HG02852 (cell line): ENCODE results near the gene NID1.
A peak's percentile ranks its signal among the peaks of the same experiment; 100 is the strongest.
"Not testable (repeated sequence)": the region's sequence is repeated elsewhere in the genome, so short reads cannot be mapped to it uniquely, and the experiment has no call there.

Source experiments
- ATAC-seq: cut with Tn5 transposase; IDR thresholded peaks from one replicate; pipeline ENCODE4 v1.9.1; 2021; ENCODE audit warnings: mild to moderate bottlenecking, moderate library complexity; ENCODE audit not compliant: unreplicated experiment

NID1 gene

DNA sequence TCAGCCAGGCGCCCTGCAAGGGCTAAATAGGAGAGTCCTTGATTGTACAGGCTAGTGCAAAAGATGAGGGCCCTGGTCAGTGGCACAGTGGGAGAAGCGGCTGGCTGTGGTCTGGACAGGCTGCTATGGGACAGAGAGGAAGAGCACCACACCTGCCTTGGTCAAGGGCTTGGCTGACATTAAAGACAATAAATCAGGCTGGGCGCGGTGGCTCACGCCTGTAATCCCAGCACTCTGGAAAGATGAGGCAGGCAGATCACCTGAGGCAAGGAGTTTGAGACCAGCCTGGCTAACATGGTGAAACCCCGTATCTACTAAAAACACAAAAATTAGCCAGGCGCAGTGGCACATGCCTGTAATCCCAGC lies 62.9 kb downstream of the NID1 start:
- ATAC-seq = no peak

- no peak for ATAC-seq
Observed at GRCh38 chr1:236000781-236001180, 64.1 kb downstream of the NID1 start.

DNA sequence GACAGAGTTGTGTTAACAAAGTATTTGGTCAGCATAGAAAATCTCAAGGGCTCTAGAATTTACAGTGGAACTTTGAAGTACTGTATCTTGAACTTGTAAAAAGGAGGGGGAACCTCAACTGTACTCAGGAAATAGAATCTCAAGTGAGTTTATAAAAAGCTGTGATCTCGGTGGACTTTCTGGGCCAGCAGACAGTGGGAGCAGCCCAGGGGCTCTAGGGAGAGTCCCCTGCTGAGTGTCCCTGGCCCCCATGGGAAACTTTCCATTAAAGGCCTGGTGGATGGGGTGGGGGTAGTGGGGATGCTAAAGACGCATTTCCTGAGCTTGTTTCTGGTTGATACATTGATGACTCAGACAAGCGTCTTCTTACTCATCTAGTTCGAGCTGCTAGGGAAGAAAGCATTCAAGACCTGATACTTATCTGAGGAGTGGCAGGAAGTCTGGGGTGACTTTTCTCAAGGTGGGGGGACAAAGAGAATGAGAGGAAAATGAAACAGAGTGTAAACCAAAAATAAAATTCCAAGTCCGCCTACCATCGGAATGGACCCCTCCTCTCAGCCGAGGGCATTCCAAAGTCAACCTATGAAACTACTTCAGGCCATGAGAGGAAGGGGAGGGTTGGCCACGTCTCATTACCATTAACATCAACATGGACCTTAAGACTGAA lies 65.5 kb downstream of the NID1 start:
- ATAC-seq = peak; percentile 78

DNA sequence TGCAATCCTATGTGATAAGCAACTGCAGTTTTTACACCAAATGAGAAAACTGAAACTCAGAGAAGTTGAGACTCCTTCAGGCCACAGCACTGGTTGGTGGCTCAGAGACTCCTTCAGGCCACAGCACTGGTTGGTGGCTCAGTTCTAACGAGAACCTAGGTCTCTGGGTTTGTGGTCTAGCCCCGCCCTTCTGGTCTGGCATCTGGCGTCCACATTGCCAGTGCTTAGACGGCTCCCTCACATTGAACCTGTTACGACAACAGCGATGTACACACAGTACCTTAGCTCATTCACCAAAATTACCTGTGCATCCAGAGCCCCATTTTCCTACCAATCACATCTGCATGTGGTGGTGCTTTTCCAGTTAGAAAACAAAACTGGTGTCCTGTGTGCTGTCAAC lies 66.1 kb downstream of the NID1 start:
- ATAC-seq = peak; percentile 25

DNA sequence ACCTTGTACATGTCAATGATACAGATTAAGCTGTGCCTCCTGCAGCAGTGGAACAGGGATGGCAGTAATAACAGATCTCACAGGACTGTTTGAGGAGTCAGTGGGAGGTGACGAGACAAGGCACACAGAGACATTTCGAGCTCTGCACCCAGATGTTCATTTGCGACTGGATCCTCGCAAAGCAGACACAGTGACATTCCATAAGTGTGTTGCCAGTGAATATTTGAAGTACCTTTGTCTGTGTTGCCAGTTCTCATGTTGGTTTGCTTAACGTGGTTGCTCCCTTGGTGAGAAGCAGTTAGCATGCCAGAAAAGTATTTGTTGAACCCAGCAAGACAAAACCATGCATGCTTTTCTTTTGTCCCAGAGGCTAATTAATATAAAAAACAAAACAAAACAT lies 67.0 kb downstream of the NID1 start:
- ATAC-seq = no peak

DNA sequence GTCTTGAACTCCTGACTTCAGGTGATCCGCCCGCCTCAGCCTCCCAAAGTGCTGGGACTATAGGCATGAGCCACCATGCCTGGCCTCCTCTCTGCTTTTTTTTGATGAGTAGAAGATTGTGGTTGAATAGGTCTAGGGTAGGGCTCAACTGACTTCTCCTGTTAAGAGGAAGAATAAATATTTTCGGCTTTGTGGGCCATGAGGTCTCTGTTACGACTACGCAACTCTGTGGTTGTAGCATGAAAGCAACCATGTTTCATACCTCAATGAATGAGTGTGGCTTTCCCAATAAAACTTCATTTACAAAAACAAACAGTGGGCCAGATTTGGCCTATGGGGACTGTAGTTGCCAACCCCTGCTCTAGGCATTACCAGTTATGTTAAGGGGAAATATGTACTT lies 67.8 kb downstream of the NID1 start:
- ATAC-seq = no peak

GRCh38 chr1:235996048-235996785 lies 68.7 kb downstream of the NID1 start:
- ATAC-seq = peak; percentile 36

DNA sequence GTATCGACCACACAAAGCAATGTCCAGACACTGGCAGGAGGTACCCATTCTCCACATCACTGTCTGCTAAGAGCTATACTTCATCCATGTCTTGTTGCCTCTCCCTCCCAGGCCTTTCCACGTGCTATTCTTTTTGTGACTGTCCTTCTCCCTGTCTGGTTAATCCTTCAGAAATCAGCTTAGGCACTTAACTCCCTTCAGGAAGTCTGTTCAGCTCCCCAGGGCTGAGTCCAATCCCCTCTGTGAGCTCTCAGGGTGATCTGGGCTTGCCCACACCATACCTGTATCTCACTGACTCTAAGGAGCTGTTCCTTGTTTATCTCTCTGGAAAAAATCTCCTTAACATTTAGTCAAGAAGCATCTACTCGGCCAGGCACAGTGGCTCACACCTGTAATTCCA lies 69.4 kb downstream of the NID1 start:
- no peak for ATAC-seq

GRCh38 chr1:235993652-235994051 lies 71.2 kb downstream of the NID1 start:
- no peak for ATAC-seq

- no peak for ATAC-seq
Observed at GRCh38 chr1:235992868-235993267, 72.0 kb downstream of the NID1 start.

DNA sequence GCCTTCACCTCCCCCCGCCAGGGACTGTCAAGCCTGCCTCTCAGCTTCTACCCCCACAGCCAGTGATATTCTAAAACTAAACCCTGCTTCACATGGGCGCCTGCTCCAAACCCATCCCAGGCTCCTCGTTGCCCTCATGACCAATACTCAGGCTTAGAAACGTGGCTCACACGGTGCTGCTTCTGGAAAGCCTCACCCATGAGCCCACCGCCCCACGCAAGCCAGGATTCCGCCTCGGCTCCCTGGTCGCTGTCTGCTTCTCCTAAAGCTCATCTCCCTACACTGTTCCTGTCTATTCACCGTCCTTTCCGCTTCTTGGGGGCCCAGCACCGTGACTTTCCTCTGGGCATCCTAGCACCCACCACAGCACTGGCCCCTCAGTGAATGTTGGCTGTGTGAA lies 72.5 kb downstream of the NID1 start:
- ATAC-seq = no peak

- ATAC-seq = no peak
Observed at GRCh38 chr1:235990330-235990795, 74.5 kb downstream of the NID1 start.

- ATAC-seq = no peak
Observed at GRCh38 chr1:235989105-235989504, 75.8 kb downstream of the NID1 start.

DNA sequence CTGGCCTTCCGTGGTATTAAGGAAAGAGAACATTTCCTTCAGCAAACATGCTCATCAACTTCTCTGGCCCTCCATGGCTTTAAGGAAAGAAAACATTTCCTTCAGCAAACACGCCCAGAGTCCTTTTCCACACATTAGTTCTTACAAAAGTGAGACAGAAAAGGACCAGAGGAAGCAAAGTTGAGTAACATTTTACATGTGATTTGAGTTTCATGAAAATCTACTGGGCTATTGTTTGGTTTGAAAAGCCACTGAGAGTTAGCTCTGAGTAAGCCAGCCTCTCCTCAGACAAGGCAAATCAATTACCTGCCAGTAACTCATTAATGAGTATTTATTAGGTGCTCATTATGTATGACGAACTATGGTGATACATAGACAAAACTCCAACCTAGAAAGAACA lies 78.0 kb downstream of the NID1 start:
- ATAC-seq = no peak

DNA sequence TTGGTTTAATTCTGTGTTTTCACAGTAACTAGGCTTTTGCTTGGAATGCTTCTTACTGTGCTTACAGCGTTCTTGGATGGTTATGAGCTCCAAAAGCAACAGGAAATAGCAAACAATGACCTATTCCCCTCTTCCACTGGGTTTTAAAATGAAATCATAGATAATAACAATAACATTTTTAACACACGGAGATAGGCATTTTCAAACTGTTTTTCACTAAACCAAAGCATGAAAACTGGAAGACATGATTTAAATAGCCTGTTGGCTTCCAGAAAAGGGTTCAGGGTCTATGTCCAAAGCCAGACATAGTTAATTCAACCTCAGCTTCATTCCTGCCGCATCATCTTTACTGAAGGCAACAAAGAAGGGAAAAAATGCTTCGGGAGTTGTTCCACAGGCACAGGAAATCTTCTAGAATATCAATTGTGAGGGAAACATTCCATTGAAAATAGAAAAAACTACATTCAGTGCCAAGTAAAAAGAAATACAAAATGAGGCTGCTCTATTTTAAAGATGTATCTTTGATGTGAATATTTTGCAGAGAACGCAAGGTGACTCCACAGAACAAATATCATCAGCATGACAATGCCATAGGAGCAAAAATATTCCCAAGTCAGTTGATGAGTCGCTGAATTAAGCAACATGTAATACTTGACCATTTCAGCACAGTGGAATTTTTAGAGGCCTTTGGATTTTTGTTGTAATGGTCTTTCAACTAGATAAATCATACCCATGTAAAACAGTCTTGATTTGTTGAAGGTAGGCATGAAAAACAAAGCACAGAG lies 80.7 kb downstream of the NID1 start:
- ATAC-seq = no peak

- no peak for ATAC-seq
Observed at GRCh38 chr1:235980976-235981375, 83.9 kb downstream of the NID1 start.

- no peak for ATAC-seq
Observed at GRCh38 chr1:235979716-235980333, 85.1 kb downstream of the NID1 start.

- no peak for ATAC-seq
Observed at GRCh38 chr1:235979176-235979575, 85.7 kb downstream of the NID1 start.

GRCh38 chr1:235976490-235976889 lies 88.4 kb downstream of the NID1 start:
- no peak for ATAC-seq

- no peak for ATAC-seq
Observed at GRCh38 chr1:235974616-235975015, 90.3 kb downstream of the NID1 start.

DNA sequence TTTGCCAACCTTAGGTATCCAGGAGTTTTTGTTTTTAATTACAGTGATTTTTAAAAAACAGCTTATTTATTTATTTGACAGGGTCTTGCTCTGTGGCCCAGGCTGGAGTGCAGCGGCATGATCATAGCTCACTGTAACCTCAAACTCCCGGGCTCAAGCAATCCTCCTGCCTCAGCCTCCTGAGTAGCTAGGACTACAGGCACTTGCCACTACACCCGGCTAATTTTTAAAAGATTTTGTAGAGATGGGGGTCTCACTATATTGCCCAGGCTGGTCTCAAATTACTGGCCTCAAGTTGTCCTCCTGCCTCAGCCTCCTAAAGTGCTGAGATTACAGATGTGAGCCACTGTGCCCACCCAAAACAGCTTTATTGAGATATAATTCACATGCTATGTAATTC lies 92.2 kb downstream of the NID1 start:
- not testable (repeated sequence) for ATAC-seq
